GM12801 (cell line): ENCODE data around the gene CNOT6.

Experiments used
- CTCF ChIP-seq: IDR thresholded peaks from one replicate; pipeline ENCODE4 v1.5.1; 2011; ENCODE audit warnings: control low read depth; ENCODE audit not compliant: insufficient read length; ENCODE audit errors: extremely low read depth

Gene CNOT6

GRCh38 chr5:180586870-180587269 is 92.7 kb downstream of the CNOT6 start:
- TF ChIP-seq CTCF = no peak

- TF ChIP-seq CTCF = no peak
Observed at GRCh38 chr5:180589771-180590542, 95.8 kb downstream of the CNOT6 start.

GRCh38 chr5:180590543-180591310 is 96.5 kb downstream of the CNOT6 start:
- no peak for TF ChIP-seq CTCF

- no peak for TF ChIP-seq CTCF
Observed at GRCh38 chr5:180591311-180591887, 97.2 kb downstream of the CNOT6 start, which contains the start of gene SCGB3A1. SCGB3A1 (minus strand) TSS chr5:180591499; CDS start chr5:180591462, 37 bp downstream.

- TF ChIP-seq CTCF = no peak
Observed at GRCh38 chr5:180592176-180592575, 98.0 kb downstream of the CNOT6 start.

- no peak for TF ChIP-seq CTCF
Observed at GRCh38 chr5:180593446-180594206, 99.4 kb downstream of the CNOT6 start.
